GM19324 (cell line): ENCODE results near the gene NSD1.

Experiments used
- ATAC-seq: cut with Tn5 transposase; IDR thresholded peaks from one replicate; pipeline ENCODE4 v1.9.1; 2021; ENCODE audit warnings: mild to moderate bottlenecking, moderate library complexity; ENCODE audit not compliant: unreplicated experiment, low FRiP score

The NSD1 gene

DNA sequence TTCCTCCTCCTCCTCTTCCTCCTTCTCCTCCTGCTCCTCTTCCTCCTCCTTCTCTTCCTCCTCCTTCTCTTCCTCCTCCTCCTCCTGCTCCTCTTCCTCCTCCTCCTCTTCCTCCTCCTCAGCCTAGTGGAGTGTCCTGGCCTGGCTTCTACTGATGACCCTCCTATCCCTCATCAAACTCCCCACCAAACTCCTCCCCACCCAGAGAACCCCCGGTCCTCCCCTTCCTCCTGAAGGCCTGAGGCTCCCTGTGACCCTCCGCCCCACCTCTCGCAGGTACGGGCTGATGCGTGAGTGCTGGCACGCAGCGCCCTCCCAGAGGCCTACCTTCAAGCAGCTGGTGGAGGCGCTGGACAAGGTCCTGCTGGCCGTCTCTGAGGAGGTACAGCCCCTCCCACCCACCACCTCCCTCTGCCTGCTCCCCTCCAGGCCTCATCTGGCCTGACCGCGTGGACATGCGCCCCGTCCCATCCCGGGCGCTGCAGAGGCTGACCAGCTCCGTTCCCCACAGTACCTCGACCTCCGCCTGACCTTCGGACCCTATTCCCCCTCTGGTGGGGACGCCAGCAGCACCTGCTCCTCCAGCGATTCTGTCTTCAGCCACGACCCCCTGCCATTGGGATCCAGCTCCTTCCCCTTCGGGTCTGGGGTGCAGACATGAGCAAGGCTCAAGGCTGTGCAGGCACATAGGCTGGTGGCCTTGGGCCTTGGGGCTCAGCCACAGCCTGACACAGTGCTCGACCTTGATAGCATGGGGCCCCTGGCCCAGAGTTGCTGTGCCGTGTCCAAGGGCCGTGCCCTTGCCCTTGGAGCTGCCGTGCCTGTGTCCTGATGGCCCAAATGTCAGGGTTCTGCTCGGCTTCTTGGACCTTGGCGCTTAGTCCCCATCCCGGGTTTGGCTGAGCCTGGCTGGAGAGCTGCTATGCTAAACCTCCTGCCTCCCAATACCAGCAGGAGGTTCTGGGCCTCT, 36.3 kb upstream of the NSD1 start:
- ATAC-seq, result no peak

DNA sequence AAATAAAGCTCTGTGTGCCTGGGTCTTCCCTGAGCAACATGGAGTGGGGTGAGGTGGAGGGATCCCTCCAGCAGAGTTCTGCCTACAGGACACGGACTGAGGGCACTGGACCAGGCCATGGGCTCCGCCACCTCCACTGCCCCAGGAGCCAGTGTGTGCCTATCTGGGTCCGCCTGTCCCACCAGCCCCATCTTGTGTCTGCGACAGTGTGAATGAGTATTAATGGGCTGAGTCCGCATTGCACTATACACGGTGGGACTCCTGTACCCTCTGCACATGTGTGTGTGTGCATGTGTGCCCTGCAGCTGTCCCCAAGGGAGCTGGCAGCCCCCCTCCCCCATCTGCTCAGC, 35.5 kb upstream of the NSD1 start:
- ATAC-seq, result no peak

GRCh38 chr5:177098470-177099141, 35.0 kb upstream of the NSD1 start:
- ATAC-seq, result no peak

GRCh38 chr5:177099422-177100093, 34.0 kb upstream of the NSD1 start:
- ATAC-seq, result no peak

GRCh38 chr5:177100714-177101121, 32.9 kb upstream of the NSD1 start:
- no peak for ATAC-seq

GRCh38 chr5:177103523-177104253, 29.9 kb upstream of the NSD1 start:
- ATAC-seq, result no peak

DNA sequence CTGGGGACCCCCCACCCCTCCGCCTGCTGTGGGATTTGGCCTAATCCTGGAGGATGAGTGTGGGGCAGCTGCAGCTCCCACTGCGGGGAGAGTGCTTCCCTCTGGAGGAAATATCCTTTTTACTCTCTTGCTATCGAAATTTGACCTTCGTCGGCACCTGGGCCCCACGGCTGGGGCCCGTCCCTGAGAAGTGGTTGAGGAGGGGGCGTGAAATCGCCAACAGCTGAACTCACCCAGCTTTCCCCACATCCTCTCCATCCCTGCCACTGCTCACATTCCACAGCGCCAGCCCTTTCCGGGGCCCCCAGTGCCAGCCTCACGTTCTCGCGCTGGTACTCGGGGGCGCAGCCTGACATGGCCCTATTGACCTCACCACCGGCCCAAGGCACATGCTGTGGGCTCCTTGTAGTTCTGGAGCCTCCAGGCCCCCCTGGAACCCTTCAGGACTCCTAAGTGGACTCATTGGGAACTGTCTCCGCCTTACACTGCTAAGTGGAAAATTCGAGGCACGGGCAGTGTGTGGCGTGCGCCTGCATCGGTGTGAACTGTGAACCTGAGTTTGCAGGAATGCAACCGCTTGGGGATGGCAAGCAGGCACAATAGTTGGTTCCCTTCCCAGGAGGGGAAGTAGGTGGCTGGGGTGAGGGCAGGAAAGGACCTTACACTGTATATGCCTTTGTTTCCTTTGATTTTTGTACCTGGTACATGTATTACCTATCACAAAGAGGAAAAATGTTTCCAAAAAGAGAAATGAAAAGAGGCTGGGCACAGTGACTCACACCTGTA, 27.7 kb upstream of the NSD1 start:
- ATAC-seq, result no peak

DNA sequence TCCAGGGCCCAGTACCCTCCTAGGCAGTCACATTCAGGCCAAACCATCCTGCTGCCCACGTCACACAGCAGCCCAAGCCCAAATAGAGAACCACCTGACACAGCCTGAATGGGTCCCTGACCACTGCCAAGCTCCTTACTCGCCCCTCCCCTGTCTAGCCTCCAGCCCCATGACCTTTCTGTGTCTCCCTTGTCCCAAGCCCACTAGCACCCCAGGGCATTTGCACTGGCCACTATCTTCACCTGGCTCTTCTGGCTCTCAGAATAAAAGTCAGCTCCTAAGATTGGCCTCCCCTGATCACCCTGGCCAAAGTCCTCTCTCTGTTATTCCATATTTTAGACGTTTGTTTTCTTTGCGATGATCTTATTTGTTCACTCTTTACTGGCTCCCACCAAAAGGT, 26.4 kb upstream of the NSD1 start:
- no peak for ATAC-seq

DNA sequence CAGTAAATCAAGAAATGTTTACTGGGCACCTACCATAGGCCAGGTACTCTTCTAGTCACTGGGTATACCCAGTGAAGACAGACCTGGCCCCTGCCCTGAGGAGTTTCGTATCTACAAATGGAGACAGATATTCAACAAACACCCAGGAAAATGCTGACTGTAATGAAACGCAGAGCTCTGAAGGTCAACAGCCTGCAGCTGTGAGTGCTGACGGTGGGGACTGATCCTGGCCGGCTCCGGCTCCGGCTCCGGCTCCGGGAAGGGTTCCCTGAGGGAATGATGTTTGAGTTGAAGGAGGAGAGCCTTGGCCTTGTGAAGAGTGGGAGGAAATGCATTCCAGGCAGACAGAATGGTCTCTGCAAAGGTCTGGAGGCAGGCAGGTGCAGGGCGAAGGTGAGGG, 23.8 kb upstream of the NSD1 start:
- no peak for ATAC-seq

- ATAC-seq, result no peak
Measured at GRCh38 chr5:177111720-177112394, 21.7 kb upstream of the NSD1 start.

GRCh38 chr5:177112589-177113220, 20.9 kb upstream of the NSD1 start:
- no peak for ATAC-seq

DNA sequence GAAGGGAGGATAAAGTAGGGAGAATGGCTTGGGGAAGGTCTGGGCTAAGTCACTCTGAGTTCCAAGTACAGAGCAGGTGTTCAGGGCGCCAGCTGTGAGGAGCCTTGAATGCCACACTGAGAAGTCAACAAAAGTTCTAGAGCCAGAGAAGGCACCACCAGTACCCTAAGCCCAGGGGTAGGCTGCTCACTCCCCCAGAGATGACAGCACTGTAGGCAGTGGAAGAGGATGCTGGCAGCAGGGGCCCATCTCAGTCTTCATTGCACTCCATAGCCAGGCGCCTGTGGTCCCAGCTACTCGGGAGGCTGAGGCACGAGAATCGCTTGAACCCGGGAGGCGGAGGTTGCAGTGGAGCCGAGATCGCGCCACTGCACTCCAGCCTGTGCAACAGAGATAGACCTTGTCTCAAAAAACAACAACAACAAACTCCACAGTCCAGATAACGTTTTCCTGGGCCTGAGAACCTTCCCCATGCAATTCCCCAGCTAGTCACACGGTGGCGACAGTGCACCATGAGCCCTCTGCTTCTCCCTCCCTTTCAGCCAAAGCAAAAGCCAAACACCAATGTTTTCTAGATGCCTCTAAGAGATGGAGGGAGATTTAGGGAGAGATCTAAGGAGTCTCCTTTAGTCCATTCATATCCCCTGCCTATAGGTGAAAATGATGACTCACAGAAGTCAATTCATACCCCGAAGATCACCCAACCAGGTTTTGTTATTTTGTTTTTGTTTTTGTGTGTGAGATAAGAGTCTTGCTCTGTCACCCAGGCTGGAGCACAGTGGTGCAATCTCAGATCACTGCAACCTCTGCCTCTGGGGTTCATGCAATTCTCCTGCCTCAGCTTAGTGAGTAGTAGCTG, 19.8 kb upstream of the NSD1 start:
- no peak for ATAC-seq

- no peak for ATAC-seq
Measured at GRCh38 chr5:177116631-177117373, 16.8 kb upstream of the NSD1 start.

DNA sequence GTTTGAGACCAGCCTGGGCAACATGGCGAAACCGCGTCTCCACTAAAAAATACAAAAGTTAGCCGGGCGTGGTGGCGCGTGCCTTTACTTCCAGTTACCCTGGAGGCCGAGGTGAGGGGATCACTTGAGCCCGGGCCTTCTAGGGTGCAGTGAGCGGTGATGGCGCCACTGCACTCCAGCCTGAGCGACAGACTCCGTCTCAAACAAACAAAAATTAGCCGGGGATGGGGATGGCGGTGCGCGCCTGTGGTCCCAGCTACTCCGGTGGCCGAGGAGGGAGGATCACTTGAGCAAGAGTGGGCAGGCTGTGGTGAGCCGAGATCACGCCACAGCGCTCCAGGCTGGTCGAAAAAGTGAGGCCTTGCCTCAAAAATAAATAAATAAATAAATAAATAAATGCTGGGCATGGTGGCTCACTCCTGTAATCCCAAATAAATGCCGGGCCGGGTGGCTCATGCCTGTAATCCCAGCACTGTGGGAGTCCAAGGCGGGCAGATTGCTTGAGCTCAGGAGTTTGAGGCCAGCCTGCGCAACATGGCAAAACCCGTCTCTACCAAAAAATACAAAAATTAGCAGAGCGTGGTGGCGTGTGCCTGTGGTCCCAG, 16.0 kb upstream of the NSD1 start:
- ATAC-seq, result no peak

- no peak for ATAC-seq
Measured at GRCh38 chr5:177122566-177122965, 11.0 kb upstream of the NSD1 start.

DNA sequence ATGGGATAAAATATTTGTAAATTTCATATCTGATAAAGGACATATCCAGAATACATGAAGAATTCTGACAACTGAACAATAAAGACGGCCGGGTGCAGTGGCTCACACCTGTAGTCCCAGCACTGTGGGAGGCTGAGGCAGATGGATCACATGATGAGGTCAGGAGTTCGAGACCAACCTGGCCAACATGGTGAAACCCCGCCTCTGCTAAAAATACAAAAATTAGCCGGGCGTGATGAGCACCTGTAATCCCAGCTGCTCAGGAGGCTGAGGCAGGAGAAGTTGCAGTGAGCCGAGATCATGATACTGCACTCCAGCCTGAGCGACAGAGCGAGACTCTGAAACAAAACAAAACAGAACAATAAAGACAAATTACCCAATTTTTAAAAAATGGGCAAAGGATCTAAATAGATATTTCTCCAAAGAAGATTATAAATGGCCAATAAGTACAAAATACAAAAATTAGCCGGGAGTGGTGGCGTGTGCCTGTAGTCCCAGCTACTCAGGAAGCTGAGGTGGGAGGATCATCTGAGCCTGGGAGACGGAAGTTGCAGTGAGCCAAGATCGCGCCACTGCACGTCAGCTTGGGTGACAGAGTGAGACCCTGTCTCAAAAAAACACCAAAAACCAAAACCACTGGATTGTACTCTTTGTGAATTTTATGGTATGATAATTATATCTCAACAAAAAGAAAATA, 9.6 kb upstream of the NSD1 start:
- no peak for ATAC-seq
